Kidney tubule cell (primary cell): Measurements from ENCODE around the gene NKD1.
"Not testable (repeated sequence)": the region's sequence is repeated elsewhere in the genome, so short reads cannot be mapped to it uniquely, and the experiment has no call there.

Experiments
- DNase-seq: peaks from one replicate; pipeline ENCODE4 v3.0.0-alpha.2; 2018; ENCODE audit warnings: low spot score

The NKD1 gene

GRCh38 chr16:50579373-50579772 lies 31.2 kb downstream of the NKD1 start:
- not testable (repeated sequence) for DNase-seq

GRCh38 chr16:50580180-50580798 lies 32.1 kb downstream of the NKD1 start:
- DNase-seq = no peak

- no peak for DNase-seq
These were observed 33.6 kb downstream of the NKD1 start for GRCh38 chr16:50581845-50582244.

DNA sequence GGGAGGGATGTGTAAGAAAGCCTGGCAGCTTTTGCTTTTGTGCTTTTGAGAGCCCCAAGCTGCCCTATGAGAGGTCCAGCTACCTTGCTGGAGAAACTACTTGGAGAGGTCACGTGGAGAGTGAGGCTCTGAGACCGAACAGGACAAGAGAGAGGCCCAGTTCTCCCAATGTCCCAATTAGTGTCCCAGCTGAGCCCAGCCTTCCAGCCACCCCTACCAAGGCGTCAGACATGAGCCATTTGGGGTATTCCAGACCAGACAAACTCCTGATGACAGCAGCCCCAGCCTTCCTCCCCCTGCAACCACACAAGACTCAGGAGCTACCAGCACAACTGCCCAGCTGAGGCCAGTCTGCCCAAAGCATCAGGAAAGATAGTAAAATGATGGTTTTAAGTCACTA lies 35.0 kb downstream of the NKD1 start:
- no peak for DNase-seq

GRCh38 chr16:50584033-50584722 lies 36.0 kb downstream of the NKD1 start:
- no peak for DNase-seq

DNA sequence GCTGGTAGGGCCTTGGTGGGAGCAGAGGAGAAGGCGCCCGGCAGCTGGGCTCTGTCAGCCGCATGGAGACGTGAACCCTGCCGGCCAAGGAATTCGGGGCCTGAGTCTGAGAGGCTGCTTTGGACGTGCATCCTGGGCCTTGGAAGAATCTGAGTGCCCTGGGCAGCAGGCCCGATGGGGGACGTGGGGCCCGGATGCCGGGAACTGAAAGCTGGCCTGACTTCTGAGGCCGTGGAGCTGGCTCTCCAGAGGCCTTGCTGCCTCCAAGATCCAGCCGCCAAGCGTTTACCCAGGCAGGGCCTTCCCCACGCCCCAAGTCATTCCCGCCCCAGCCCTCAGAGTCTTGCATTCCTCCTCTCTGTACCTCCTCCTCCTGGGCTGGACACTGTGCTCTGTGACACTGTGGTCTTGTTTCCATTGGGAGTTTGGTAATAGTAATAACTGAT lies 37.2 kb downstream of the NKD1 start:
- no peak for DNase-seq

DNA sequence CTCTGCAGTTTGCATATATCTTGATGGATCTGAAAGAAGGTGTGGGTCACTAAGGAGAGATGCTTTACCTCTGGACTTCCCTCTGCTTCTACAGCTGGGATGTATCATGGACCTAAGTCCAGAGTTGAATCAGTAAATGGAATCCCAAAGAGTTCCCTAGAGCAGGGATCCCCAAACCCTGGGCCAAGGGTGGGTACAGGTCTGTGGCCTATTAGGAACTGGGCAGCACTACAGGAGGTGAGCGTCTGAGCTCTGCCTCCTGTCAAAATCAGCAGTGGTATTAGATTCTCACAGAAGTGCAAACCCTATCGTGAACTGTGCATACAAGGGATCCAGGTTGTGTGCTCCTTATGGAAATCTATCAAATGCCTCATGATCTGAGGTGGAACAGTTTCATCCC lies 39.3 kb downstream of the NKD1 start:
- no peak for DNase-seq

DNA sequence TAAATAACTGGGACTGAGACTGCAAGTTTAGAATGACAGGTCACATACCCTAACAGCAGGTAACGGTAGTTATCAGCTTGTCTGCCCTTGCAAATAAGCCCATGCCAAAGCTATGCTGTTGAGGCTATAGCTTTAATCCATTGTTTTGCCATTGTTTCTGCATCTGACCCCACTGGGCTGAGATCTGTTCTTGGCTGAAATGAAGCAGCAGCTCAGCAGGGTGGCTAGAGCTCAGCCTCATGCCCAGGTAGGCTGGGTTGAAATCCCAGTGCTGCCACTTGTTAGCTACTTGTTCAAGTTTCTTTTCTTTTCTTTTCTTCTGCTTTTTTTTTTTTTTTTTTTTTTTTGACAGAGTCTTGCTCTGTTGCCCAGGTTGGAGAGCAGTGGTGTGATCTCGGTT lies 40.1 kb downstream of the NKD1 start:
- no peak for DNase-seq

DNA sequence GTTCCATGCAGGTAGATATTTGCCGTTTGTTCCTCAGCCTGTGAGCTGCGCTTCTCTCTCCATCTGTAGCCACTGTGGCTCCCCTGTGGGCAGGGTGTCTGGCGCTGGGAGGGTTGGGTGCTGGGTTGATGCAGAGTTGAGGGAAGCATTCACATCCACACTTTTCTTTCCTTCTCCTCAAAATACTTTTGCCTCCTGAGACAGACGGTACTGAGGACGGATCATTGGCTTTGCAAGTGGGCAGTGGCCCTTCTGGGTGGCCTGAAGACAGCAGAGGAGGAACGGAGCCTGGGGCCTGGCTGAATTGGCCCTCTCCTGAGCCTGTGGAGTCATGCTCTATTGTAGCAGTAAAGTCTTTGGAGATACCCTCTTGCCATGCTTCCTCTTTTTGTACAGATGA lies 43.0 kb downstream of the NKD1 start:
- no peak for DNase-seq

- peak; percentile 31 for DNase-seq
These were observed 43.9 kb downstream of the NKD1 start for GRCh38 chr16:50591800-50592771.

DNA sequence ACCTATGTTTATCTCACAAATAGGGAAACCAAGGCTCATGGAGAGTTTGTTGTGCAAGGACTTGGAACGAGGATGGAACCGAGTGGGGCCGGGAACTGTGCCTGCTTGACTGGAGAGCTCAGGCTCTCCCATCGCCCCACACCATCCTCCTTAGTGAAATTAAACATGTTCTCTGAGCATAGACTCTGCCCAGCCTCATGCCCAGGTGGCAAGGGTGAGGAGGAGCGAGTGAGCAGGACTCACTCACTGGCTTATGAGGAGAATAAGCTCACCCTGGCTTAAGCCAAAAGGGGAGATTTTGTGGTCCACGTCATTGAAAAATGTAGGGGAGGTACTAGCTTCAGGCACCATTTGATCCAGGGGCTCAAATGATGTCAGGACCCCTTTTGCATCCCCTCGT lies 44.8 kb downstream of the NKD1 start:
- no peak for DNase-seq

GRCh38 chr16:50593410-50594150 lies 45.4 kb downstream of the NKD1 start:
- no peak for DNase-seq

- peak; percentile 33 for DNase-seq
These were observed 46.4 kb downstream of the NKD1 start for GRCh38 chr16:50594308-50595260.

DNA sequence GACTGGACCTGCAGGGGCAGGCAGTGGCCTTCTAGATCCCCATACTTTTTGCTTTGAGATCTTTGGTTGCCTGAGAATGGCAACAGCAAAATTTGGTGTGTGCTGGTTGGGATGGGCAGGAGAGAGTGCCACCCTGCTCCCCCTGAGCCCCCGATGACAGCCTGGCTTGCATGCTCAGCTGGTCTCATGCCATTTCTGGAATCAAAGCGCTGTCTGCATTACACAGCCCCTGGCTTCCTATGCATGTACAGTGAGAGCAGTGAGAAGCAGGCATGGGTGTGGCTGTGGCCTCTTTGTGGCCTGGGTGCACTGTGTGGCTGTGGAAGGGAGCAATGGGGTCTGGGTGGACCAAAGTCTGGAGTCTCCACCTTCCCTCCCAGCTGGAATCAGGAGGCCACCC lies 47.7 kb downstream of the NKD1 start:
- no peak for DNase-seq

GRCh38 chr16:50596762-50597450 lies 48.7 kb downstream of the NKD1 start:
- no peak for DNase-seq

DNA sequence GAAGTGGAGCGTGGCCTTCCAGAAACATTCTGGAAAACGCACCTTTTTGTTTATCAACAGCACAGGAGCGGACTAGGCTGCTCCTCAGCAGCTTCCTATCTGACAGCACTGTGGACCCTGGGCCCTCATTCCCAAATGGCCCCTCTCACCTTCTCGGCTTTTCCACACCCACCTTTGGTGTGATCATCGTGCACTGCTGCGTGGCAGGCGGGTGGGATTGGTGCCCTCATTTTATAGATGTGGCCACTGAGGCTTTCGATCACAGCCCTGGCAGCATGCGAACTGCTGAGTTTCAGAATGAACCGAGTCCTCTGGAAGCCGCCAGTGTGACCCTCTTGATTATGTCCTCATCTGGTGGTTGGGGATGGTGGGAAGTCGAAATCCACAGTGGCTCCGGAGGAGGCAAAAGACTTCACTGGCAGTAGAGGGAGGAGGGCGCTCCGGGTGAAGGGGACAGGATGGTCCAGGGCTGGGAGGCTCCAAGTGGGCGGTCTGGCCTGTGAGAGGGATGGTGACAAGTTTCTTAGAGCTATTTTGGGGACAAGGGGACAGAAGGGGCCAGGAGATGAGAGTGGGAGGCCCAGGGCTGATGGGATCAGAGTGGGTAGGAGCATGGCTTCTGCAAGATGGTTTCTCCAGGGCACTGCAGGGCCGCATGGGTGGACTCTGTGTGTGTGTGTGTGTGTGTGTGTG lies 49.5 kb downstream of the NKD1 start:
- DNase-seq = no peak

GRCh38 chr16:50598256-50598894 lies 50.2 kb downstream of the NKD1 start:
- no peak for DNase-seq

GRCh38 chr16:50598936-50599361 lies 50.8 kb downstream of the NKD1 start:
- DNase-seq = no peak

GRCh38 chr16:50599494-50599893 lies 51.3 kb downstream of the NKD1 start:
- no peak for DNase-seq
